ENCODE measurements around the gene DHRS3.

DNA sequence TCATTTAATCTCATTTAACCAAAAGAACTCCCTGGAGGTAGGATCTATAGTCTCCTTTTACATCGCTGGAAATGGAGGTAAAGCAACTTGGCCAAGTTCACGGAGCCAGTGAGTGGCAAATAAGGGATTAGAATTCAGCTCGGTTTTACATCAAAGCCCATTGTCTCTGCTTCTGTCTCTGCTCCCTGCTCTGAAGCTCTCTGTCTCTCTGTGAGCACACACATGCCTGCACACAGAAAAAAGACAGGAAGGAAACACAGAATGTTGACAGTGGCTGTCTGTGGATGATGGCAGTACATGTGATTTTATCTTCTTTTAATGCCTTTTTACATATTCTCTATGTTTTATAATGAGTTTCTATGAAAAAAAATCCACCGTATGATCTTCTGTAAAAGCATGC lies 8.9 kb upstream of the DHRS3 start:
- TF ChIP-seq, protein P1, sequence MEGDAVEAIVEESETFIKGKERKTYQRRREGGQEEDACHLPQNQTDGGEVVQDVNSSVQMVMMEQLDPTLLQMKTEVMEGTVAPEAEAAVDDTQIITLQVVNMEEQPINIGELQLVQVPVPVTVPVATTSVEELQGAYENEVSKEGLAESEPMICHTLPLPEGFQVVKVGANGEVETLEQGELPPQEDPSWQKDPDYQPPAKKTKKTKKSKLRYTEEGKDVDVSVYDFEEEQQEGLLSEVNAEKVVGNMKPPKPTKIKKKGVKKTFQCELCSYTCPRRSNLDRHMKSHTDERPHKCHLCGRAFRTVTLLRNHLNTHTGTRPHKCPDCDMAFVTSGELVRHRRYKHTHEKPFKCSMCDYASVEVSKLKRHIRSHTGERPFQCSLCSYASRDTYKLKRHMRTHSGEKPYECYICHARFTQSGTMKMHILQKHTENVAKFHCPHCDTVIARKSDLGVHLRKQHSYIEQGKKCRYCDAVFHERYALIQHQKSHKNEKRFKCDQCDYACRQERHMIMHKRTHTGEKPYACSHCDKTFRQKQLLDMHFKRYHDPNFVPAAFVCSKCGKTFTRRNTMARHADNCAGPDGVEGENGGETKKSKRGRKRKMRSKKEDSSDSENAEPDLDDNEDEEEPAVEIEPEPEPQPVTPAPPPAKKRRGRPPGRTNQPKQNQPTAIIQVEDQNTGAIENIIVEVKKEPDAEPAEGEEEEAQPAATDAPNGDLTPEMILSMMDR (IDR thresholded peaks at IDR 0.05): no peak
- TF ChIP-seq POLR2A (IDR thresholded peaks at IDR 0.05): no peak
